Measurements from ENCODE around the gene FCMR.
"Not testable (repeated sequence)": the region's sequence is repeated elsewhere in the genome, so short reads cannot be mapped to it uniquely, and the experiment has no call there.

The FCMR gene

GRCh38 chr1:206926286-206926685, 4.5 kb upstream of the FCMR start:
- Histone ChIP-seq H3K4me3 (IDR thresholded peaks at IDR 0.05; ENCODE audit: insufficient read depth, low read depth, low read length) (no peak overlapping the region), H3K27me3 (ENCODE audit: insufficient read depth, low read depth) (no peaks in the 10 kb centered on the region), H4K20me1 (ENCODE audit: insufficient read depth) (no peaks in the 10 kb centered on the region), H3K9ac (no peak overlapping the region), H3K36me3 (ENCODE audit: insufficient read depth) (no peaks in the 10 kb centered on the region), H3K4me1 (ENCODE audit: low read depth, poor library complexity, severe bottlenecking) (peaks cover 3% of the 10 kb centered on the region), H2AFZ (ENCODE audit: low read depth) (no peak overlapping the region), H3K4me2 (no peak overlapping the region), H3K79me2 (ENCODE audit: insufficient read depth, low read depth) (no peaks in the 10 kb centered on the region), H3K27ac (no peak overlapping the region)
- TF ChIP-seq CTCF (conservative IDR thresholded peaks at IDR 0.05; ENCODE audit: low read depth, low read length) = no peak

GRCh38 chr1:206925106-206925736, 3.5 kb upstream of the FCMR start:
- H3K27ac ChIP-seq = no peak overlapping the region
- H3K4me1 ChIP-seq (ENCODE audit: low read depth, poor library complexity, severe bottlenecking) = peaks cover 3% of the 10 kb centered on the region

GRCh38 chr1:206924592-206925105, 2.9 kb upstream of the FCMR start:
- no peak overlapping the region for H3K27ac ChIP-seq
- no peak overlapping the region for H3K4me2 ChIP-seq
- H3K27me3 ChIP-seq (ENCODE audit: insufficient read depth, low read depth) = no peaks in the 10 kb centered on the region
- peaks cover 3% of the 10 kb centered on the region for H3K4me1 ChIP-seq (ENCODE audit: low read depth, poor library complexity, severe bottlenecking)
- no peak overlapping the region for H2AFZ ChIP-seq (ENCODE audit: low read depth)
- TF ChIP-seq CTCF (conservative IDR thresholded peaks at IDR 0.05; ENCODE audit: low read depth, low read length) = no peak
- no peak overlapping the region for H3K9ac ChIP-seq
- no peaks in the 10 kb centered on the region for H3K36me3 ChIP-seq (ENCODE audit: insufficient read depth)
- H3K4me3 ChIP-seq (IDR thresholded peaks at IDR 0.05; ENCODE audit: insufficient read depth, low read depth, low read length) = no peak overlapping the region
- no peaks in the 10 kb centered on the region for H3K79me2 ChIP-seq (ENCODE audit: insufficient read depth, low read depth)
- no peaks in the 10 kb centered on the region for H4K20me1 ChIP-seq (ENCODE audit: insufficient read depth)

More at GRCh38 chr1:206925106-206925736, 3.5 kb upstream of the FCMR start:
- H4K20me1 ChIP-seq (ENCODE audit: insufficient read depth) = no peaks in the 10 kb centered on the region
- no peak for TF ChIP-seq CTCF (conservative IDR thresholded peaks at IDR 0.05; ENCODE audit: low read depth, low read length)
- H2AFZ ChIP-seq (ENCODE audit: low read depth) = no peak overlapping the region
- no peaks in the 10 kb centered on the region for H3K79me2 ChIP-seq (ENCODE audit: insufficient read depth, low read depth)
- H3K36me3 ChIP-seq (ENCODE audit: insufficient read depth) = no peaks in the 10 kb centered on the region
- H3K27me3 ChIP-seq (ENCODE audit: insufficient read depth, low read depth) = no peaks in the 10 kb centered on the region
- no peak overlapping the region for H3K4me3 ChIP-seq (IDR thresholded peaks at IDR 0.05; ENCODE audit: insufficient read depth, low read depth, low read length)
- H3K9ac ChIP-seq = no peak overlapping the region
- H3K4me2 ChIP-seq = no peak overlapping the region

- H3K4me1 ChIP-seq (ENCODE audit: low read depth, poor library complexity, severe bottlenecking); H3K9ac ChIP-seq; H4K20me1 ChIP-seq (ENCODE audit: insufficient read depth); H3K27me3 ChIP-seq (ENCODE audit: insufficient read depth, low read depth); H3K4me3 ChIP-seq (IDR thresholded peaks at IDR 0.05; ENCODE audit: insufficient read depth, low read depth, low read length); H3K27ac ChIP-seq; H3K79me2 ChIP-seq (ENCODE audit: insufficient read depth, low read depth); H3K36me3 ChIP-seq (ENCODE audit: insufficient read depth); H3K4me2 ChIP-seq; H2AFZ ChIP-seq (ENCODE audit: low read depth): not testable (repeated sequence)
These were observed 2.3 kb upstream of the FCMR start for GRCh38 chr1:206923961-206924557.

Data from KMS-11 (cell line).